Kidney capillary endothelial cell (primary cell): ENCODE data around the gene ATP1A1.
A peak's percentile ranks its signal among the peaks of the same experiment; 100 is the strongest.

ENCODE experiments used
- DNase-seq: peaks from one replicate; pipeline ENCODE4 v3.0.0-alpha.2; 2018; ENCODE audit warnings: low spot score

Gene ATP1A1

DNA sequence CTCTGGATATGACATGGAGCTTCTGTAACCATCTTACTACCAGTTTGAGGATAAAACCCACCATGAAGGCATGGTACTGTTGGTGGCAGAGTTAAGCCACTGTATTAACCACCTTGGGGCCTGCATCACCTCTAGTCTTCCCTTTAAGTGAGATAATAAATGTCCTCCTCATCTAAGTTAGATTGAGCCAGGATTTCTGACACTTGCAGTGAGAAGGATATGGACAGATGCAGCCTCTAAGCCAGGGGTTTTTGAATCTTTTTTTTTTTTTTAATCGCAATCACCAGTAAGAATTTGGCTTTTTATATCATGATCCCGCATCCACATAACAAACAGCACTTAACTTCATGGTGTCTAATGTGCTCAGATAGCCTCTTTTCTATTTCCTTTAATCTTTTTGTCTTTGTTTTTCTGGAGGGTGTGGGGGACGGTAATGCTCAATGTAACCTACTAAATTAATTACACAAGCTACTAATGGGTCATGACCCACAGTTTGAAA, 42.2 kb downstream of the ATP1A1 start:
- DNase-seq, result no peak

DNA sequence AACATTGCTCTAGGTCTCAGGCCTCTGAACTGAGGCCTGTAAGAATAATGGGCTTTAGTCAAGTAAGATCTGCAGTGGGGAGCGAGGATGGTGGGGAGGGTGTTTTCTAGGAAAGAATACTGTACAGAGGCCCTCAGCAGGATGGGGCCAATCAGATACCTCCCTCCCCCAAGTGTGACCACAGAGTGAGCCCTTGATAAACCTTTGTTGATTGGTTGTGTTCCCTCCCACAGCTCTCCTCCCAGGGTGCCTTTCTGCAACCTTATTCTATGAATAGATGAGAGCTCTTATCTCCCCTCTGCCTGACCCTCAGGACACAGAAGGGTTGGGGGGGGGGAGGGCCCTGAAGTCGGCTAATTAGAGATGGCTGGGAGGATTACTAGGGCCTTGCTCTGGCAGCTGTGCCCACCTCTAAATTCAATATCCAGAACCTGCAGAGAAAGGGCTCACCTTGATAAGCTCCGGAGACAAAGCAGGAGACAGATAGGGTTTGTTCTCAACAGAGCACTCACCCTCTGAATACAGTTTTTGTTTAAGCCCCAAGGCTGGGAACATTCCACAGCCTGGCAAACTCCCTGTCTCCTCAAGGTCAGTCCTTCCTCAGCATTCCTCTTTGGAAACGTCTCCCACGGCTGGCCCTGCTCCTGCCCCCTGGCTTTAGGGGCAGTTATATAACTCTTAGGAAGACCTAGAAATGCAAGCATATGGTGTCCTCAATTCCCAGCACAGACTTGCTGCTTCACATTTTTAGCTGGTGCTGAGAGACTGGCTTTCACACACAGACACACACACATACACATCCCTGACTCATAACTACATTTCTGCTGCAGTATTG, 42.9 kb downstream of the ATP1A1 start:
- no peak for DNase-seq

DNA sequence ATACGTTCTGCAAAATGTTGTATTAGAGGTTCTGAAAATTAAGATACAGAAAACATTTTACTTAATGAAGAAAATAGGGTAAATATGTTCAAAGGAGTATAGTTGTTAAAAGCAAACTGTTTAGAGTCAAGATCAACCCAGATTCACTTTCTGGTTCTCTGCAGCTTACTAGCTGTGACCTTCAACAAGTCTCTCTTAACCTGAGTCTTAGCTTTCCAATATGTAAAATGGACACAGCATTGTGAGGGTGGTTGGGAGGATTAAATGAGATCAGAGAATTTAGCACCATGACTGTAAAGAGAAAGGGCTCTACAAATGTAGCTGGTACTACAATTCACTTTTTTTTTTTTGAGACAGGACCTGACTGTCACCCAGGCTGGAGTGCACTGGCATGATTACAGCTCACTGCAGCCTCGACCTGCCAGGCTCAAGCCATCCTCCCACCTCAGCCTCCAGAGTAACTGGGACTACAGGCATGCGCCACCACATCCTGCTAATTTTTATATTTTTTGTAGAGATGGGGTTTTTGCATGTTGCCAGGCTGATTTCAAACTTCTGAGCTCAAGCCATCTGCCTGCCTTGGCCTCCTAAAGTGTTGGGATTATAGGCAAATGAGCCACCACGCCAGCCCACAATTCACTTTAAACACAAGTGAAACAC, 43.9 kb downstream of the ATP1A1 start:
- DNase-seq, result no peak

DNA sequence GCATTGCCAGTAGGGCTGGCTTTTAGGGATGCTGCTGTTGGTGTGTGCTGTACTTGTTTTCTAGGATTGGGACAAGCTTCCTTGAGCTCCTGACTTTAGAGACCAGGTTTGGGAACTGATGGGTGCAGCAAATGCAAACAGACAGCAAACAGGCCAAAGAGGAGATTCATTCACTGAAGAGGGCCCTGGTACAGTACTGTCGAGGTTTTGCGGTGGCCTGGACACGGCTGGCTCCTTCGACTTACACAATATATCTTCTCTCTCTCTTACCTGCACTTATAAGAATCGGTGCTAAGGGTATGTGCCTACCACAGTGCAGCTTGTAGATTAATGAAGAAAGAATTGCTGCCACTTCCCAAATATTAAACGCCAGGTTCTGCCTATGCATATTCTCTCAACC, 44.6 kb downstream of the ATP1A1 start:
- no peak for DNase-seq

DNA sequence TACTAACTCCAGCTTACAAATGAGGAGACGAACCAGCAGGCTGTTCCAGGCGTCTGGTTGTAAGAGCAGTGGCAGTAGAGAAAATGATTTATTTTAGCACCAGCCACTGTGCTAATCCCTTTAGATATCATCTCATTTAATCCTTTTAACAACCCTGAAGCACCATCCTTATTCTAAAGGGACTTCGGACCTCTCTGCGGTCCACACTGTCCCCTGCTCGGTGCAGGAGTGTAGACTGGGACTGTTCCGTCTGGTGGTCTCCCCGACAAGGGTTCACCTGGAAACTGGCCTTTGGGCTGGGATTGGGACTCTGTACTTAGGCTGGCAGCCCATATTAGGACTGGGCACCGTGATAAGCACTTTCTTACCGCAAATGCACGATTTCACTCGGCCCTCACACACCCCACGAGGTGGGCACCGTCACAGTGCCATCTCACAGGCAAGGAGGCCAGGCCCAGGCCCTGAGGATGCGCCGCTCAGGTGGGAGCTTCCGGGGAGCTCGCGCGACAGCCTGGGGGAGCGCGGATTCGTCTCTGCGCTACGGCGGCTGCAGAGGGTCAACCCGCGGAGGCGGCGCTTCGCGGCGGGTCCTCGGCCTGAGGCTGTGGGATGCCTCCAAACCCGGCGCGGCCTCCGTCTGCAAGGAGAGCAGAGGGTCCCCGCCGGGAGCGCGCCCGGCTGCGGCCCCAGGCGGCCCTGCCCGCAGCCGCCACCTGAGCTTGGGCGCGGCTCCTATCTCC, 45.2 kb downstream of the ATP1A1 start:
- DNase-seq, result peak; percentile 59

DNA sequence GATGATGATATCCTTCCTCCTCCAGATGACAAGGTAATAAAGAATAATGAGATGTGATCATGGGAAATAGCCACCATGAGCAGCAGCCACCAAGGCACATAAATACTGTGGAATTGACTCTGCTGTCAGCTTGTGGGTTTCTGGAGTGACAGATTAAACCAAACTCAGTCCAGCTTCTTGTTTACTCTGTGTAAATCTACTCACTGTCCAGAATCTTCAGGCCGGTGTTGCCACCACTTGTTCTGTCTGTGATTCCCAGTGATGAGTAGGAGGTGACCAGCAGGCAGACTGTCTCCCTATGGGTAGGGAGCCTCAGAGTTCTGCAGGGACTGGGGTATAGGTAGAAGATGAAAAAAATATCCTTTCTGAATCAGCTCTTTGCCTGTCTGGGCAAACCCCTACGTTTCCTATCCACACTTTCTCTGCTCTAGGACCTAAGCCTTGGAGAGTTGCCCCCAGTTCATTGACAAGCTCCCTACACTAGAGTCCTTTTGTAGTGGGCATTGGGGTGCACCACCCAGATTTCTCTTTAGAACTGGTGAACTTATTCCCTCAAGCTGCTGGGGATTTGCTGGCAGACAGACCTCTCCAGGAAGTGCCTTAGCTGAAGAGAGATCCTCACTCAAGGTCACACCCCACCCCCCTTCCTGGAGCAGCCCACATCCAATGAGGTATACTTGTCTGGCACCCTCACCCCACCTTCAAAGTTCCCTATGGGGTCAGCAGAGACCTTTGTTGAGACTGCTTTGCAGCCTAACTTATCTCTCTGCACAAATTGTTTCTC, 47.6 kb downstream of the ATP1A1 start:
- no peak for DNase-seq

DNA sequence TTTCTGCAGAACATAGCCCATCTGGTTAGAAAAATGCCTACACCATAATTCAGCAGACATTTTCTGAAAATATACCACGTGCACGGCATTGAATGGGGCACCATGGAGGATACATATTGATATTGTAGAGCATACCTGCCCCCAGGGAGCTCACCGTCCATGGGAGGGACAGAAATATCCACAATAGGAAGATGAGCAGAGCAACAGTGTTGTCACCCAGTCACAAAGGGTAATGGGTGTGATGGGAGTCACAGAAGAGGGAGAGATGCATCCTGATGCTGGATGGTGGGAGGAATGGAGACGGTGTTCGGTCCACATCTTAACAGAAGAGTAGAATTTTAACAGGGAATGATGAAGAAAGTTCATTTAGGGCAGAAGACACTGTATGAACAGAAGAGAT, 51.4 kb downstream of the ATP1A1 start:
- no peak for DNase-seq

DNA sequence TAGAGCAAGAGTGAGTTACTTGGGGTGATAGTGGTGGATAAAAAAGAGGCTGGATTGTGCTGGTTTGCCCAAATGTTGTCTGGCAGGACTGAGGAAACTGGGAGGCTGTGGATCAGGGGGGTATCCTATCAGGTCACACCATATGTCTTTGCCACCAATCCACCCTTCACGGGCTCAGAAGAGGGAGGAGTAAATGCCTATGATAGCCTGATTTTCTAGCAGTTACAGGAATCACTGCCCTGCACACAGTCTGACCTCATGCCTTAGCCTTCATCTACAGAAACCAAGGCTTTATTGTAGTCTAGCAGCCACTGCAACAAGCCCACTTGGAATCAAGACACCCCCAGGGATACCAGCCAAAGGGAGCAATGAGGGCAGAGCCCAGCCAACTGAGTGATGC, 51.8 kb downstream of the ATP1A1 start:
- DNase-seq, result no peak

DNA sequence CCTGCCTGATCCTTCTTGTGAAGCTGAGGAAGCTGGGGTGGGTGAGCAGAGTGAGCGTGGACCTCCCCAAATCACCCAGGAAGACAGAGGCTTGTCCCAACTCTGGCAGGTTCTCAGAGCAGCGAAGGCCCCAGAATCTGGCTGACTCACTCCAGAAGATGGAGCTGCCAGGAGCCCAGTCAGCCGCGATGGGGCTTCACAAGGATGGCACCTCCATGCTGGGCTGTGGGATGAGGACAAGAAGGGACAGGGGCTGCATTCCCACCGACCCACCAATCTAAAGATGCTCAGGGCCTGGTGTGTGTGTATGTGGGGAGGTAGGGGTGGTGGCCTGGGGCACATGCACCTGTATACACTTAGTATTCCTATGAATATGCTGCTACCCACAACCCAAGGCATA, 52.9 kb downstream of the ATP1A1 start:
- no peak for DNase-seq

DNA sequence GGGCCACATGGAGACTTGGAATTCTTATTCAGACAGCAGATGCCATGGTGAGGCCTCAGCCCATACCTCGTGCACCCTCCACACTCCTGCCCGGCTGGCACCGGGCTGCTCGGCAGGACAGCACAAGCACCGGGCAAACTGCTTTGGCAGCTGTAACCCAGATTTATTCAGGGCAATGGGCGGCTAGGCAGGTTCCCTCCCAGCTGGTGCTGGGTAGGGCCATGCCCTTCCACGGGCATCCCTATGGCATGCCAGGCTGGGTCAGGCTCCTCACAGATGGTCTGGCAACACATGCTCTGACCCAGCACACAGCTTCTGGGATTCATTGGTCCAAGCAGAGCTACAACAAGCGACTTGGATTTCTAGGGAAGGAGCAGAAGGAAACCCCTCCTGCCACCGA, 53.4 kb downstream of the ATP1A1 start:
- no peak for DNase-seq

DNA sequence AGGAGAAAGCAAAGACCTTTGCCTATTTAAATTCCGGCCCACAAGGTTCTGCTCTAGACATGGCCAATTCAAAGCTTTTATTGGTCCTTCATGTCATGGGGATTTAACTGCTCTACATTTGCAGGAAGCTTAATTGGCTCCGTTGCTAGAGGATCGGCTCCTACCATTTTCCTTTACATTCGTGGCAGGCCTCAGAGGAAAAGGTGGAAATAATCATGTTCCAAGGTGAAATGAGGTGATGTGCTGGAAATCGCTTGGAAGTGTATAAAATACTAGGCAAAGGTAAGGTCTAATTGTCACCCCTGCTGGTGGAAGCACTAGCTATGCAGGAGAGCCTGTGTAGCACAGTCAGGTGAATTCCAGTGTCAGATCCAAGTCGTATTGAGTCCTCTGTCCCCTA, 55.5 kb downstream of the ATP1A1 start:
- DNase-seq, result no peak

DNA sequence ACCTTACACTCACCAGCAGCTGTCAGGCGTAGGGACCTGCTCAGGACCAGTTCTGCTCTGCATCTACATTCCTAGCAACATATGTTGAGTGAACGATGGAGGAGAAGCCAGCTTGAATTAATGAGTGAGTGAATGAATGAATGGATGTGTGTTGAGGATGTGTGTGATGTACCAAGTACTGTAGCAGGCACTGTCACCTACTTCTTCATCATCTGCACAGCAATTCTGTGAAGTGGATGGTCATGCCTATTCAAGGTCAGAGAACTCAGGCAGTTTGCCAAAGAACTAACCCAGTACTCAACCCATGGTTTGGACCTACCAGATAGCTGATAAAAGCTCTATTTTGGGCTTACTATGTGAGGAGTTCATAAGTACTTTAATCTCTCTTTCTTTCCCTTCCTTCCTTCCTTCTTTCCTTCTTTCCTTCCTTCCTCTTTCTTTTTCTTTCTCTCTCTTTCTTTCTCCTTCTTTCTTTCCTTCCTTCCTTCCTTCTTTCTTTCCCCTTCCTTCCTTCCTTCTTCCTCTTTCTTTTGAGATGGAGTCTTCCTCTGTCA, 56.9 kb downstream of the ATP1A1 start:
- DNase-seq, result no peak

DNA sequence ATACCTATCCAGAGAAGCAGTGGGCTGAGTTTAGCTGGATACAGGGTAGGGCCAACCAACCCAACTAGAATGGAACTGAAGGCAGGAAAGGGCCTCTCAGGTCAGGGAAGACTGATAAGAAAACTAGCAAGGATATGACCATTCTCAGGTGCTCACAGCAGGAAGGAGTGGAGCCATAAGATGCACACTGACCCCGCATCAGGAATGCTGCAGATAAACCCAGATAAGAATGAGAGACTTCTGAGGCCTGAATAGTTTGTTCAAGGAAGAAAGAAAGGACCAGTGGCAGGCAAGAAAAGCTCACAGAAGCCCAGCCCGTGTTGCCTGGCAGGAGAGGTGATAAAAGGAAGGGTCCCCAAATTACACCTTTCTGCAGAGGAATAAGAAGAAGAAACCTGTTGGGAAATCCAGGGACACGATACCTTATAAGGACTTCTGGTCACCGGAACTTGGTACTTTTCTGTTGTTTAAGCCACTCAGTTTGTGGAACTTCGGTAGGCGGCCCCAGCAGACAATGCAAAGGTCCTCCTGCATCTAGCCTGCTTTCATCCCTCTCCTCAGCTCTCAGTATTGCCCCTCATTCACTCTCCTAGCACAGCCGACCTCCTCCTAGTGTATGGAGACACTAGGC, 58.9 kb downstream of the ATP1A1 start:
- no peak for DNase-seq

DNA sequence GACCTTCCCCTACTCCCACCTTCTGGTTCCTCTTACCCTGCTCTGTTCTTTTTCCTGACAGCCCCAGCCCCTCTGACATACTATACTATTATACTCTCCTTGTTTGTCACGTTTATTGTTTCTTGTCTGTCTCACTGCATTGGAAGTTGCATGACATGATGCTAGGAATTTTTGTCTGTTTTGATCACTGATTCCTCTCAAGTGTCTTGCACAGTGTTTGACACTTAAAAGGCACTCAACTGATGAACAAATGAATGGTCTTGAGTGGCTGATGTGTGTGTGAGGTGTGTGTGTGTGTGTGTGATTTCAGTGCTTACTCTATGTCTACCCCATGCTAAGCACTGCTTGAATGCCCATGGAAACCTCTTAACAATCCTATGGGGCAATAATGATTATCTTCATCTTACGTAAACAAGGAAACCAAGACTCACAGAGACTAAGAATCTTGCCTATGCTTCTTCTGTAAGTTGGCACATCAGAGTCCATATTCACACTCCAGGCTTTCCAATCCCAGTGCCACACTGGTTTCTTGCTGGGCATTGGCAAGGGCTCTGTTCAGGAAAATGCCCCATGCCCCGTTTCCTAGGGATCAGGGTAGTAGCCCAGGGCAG, 59.7 kb downstream of the ATP1A1 start:
- no peak for DNase-seq

DNA sequence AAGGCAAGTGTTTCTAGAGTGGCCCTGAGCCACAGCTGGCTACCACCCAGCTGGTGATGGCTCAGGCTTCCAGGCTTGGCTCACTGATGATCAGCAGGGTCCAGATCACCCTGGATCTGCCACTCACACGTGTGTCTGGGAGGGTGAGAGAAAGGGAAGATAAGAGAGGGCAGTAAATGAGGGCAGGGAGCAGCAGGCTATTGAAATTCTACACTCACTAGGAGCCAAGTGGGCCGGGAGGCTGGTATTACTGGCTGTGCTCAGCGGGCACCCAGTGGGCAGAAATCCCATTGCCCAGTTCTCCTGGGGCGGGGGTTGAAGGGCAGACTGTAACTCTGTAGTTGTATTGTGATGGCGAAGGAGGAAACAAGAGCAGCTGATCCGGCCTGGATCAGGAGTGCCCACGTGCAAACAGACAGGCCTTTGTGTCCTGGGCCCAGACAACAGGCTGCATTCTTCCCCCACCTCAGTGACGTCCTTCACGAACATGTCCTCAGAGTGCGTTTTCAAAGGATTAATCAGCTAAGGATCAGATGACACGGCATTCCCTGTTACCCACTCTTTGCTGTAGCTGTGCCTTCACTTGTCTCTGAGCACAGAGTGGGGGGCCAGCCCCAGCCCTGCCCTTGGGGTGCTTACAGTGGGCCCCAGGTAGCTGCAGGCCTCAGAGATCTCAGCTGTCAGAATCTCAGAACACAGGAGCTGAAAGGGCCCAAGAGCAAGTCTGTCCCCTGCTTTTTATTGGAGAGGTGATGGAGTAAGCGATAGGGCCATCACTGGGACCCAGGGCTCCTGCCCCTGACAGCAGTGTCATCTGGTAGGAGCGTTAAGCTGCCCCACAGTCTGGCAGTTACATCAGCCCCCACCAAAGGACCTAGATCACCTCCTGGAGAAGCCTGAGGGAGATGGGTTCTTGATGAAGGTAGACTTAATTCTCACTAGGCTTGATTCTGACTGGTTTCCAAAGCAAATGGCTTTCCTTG, 60.5 kb downstream of the ATP1A1 start:
- DNase-seq, result no peak

DNA sequence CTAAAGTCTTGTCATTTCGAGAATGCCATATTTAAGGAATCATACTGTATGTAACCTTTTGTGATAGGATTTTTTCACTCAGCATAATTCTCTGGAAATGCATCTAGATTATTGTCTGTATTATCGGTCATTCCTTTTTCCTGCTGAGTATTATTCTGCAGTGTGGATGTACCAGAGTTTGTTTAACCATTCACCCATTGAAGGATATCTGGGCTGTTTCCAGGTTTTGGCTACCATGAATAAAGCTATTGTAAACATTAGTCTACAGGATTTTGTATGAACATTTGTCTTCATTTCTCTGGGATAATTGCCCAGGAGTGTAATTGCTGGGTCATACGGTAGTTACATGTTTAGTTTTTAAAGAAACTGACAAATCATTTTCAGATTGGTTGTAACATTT, 61.8 kb downstream of the ATP1A1 start:
- DNase-seq, result no peak

DNA sequence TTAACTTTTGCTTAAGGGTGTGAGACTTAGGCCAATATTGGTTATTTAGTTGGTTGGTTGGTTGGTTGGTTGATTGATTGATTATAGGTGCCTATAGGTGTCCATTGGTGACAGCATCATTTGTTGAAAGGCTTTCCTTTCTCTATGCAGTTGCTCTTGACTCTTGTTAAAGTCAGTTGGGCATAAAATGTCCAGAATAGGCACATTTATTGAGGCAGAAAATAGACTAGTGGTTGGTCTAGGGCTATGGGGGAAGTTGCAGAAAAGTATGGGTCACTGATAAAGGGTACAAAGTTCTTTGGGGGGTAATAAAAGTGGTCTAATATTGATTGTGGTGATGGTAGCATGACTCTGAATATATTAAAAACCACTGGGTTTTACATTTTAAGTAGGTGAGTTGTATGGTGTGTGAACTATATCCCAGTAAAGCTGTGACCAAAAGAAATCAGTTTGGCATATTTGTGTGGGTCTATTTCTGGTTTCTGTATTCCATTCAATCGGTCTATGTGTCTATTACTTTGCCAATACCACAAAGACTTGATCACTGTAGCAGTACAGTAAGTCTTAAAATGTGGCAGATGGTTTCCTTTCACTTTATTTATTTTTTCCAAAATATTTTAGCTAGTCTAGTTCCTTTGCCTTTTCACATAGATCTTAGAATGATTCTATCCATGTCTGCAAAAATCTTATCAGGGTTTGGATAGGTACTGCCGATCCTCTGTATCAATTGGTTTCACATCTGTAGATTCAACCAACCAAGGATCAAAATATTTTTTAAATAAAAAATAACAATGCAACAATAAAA, 63.0 kb downstream of the ATP1A1 start:
- no peak for DNase-seq

DNA sequence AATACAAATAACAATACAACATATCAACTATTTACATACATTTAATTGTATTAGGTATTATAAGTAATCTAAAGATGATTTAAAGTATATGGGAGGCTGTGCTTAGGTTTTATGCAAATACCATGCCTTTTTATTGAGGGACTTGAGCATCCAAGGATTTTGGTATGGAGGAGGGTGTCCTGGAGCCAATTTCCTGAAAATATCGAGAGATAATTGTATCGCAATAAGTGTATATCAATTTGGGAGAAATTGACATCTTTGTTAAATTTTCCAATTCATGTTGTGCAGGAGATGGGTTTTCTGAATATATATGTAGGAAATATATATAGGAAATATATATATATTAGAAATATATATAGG, 63.5 kb downstream of the ATP1A1 start:
- DNase-seq, result no peak

DNA sequence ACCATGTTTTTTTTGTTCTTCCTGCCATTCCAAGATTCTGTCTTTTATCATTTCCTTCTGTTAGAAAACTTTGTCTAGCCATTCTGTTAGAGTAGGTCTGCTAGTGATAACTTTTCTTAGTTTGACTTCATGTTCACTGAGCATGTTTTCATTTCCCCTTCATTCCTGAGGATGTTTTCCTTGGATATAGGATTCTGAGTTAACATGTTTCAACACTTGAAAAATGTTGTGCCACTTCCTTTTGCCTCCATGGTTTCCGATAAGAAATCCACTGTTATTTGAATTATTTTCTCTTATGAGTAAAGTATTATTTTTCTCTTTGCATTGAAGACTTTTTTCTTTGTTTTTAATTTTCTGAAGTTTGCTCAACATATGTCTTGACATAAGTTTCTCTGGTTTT, 66.7 kb downstream of the ATP1A1 start:
- DNase-seq, result no peak
